SH-SY5Y (cell line): ENCODE measurements around the gene TOP3A.

Experiments used
- GATA2 ChIP-seq: IDR thresholded peaks from 2 replicates; pipeline ENCODE4 v1.6.1; 2011; ENCODE audit warnings: mild to moderate bottlenecking, low read depth, low read length
- GATA3 ChIP-seq: IDR thresholded peaks from 2 replicates; pipeline ENCODE4 v1.6.1; 2011; ENCODE audit warnings: low read depth, mild to moderate bottlenecking, low read length, moderate library complexity

Gene TOP3A

DNA sequence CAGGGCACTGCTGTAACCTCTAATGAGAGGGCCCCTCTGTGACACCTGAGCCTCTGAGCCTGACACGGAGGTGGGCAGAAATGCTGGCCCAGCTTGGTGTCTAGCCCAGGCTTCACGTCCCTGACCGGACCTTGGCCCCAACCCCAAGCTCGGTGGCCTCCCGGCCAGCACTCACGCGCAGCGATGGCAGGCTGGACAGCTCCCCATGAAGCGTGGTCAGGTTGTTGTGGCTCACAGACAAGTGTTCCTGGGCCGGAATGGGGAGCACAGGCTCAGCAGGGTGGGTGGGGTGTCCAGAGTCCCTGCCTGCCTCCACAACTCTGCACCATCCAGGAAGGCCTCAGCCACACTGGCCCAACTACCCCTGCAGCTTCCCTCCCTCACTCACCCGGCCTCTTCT lies 58.4 kb downstream of the TOP3A start:
- no peak for TF ChIP-seq GATA2
- no peak for TF ChIP-seq GATA3

- no peak for TF ChIP-seq GATA2
- TF ChIP-seq GATA3 = no peak
Observed at GRCh38 chr17:18254888-18255649, 59.7 kb downstream of the TOP3A start.

DNA sequence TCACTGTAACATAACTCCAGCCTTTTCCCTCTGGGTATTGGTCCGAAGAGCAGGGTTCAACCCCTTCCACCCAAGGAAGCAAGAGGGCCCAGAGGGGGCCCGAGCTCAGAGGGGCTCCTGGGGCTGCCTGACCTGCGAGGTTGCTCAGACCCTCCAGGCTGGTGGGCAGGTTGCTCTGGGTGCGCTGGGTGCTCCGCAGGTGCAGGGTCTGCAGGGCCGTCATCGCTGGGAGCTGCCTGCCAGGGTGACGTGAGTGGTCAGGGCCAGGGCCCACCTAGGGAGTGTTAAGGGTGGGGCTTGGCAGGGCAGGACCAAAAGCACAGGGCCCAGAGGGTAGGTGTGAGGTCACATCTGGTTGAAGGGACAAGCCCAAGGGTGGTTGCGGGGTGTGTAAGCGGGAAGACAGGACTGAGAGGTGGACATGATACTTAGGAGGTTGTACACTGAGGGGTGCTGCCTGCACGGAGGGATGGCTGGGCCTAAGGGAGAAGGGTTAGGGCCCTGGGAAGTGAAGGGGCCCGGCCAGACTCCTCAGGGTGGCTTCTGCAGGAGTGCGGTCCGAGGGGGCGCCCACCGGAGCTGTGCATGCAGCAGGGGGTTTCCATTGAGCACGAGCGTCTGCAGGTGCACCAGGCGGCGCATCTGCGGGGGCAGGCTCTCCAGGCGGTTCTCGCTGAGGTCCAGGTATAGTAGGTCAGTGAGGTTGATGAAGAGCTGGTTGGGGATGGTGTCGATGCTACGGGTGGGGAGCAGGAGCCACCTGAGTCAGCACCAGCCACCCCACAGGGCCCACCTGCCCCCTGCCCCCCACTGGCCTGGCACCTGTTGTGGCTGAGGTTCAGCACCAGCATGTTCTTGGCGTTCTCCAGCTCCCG lies 60.6 kb downstream of the TOP3A start:
- TF ChIP-seq GATA3 (no peak), GATA2 (no peak)

- TF ChIP-seq GATA3 (no peak), GATA2 (no peak)
Observed at GRCh38 chr17:18253187-18253884, 61.5 kb downstream of the TOP3A start.

DNA sequence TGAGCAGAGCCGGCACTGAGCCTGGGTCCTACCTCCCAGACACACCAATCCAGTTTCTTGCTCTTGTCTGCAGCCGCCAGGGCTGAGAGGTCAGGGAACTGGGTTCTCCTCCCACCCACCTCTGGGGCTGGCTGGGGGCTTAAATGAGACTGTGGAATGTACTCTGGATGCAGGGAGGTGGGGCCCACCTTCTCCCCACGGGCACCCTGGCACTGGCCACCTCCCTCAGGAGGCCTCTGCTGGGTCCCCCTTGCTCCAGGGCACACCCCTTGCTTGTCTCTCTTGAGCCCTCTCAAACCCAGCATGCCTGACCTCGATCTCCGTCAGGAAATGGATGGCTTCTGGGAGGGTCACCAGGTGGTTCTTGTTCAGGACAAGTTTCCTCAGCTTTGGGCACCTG lies 62.6 kb downstream of the TOP3A start:
- TF ChIP-seq GATA2 (no peak), GATA3 (no peak)

DNA sequence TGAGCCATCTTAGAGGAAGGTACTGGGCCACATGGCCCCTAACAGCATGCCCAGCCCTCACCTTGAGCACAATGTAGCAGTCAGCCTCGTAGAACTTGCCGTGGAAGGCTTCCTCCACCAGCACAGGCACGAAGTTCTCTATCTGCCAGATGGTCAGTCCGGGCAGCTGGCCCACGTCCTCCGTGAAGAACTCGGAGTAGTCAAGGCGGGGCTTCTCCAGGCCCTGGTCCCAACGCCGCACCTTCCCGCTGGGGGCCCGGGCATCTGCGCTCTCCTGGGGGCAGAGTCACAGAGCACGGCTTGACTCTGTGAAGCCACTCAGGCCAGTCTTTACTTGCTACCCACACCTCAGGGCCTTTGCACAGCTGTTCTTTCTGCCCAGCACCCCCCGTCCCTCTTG lies 63.6 kb downstream of the TOP3A start:
- TF ChIP-seq GATA3 (no peak), GATA2 (no peak)

DNA sequence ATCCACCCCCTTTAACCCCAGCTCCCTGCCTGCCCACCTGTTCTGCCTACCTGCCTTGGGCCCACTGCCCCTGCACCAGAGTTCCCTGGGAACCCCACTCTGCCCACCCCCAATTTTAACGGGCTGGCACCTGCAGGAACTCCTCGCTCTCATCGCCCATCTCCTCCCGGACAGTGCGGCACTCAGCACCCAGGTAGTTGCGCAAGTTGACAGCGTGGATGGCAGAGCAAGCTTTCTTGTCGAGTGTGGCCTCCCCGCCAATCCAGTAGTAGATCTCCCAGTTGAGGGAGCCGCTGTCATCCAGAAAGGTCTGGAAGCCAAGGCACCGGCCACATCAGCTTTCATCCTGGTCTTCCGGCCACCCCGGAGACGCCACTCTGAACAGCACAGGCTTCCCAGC lies 64.1 kb downstream of the TOP3A start:
- TF ChIP-seq GATA2 (no peak), GATA3 (no peak)

DNA sequence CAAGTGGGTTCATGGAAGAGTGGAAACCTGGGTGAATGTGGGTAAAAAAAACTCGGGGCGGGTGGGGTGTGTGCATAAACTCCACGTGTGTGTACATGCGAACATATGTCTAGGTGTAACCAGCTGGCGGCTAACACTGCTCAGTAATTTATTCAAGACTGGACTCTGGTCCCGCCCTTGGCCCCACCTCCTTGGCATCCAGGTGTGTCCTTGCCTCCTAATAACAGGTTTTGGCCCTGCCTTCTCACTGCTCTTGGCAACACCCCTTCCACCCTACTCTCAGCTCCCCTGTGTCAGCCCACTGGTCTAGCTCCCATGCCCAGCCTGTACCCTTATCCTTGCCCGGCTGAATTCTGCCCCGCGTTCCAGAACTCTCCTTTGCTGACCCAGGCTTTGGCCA lies 64.5 kb downstream of the TOP3A start:
- TF ChIP-seq GATA2 (no peak), GATA3 (no peak)

GRCh38 chr17:18248811-18249210 lies 66.0 kb downstream of the TOP3A start:
- no peak for TF ChIP-seq GATA3
- TF ChIP-seq GATA2 = no peak

DNA sequence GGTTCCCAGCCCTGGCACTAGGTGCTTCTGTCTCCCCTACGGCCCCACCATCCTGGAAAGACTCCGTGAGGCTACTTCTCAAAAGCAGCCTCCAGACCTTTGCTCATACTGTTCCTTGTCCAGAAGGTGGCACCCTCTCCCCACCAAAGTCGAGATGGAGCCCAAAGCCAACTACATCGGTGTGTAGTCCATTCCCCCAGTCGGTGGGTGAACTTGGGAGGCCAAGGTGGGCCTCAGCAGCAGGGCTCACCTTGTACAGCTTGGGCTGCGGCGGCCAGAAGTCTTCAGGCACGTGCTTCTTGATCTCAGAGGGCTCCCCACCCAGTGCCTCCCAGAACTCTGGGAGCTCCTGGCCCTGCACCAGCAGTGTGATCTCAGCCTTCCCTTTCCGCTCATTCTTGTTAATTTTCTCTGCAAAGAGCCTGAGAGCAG lies 66.5 kb downstream of the TOP3A start:
- no peak for TF ChIP-seq GATA3
- no peak for TF ChIP-seq GATA2

GRCh38 chr17:18247613-18248001 lies 67.2 kb downstream of the TOP3A start:
- TF ChIP-seq GATA3 = no peak
- no peak for TF ChIP-seq GATA2

DNA sequence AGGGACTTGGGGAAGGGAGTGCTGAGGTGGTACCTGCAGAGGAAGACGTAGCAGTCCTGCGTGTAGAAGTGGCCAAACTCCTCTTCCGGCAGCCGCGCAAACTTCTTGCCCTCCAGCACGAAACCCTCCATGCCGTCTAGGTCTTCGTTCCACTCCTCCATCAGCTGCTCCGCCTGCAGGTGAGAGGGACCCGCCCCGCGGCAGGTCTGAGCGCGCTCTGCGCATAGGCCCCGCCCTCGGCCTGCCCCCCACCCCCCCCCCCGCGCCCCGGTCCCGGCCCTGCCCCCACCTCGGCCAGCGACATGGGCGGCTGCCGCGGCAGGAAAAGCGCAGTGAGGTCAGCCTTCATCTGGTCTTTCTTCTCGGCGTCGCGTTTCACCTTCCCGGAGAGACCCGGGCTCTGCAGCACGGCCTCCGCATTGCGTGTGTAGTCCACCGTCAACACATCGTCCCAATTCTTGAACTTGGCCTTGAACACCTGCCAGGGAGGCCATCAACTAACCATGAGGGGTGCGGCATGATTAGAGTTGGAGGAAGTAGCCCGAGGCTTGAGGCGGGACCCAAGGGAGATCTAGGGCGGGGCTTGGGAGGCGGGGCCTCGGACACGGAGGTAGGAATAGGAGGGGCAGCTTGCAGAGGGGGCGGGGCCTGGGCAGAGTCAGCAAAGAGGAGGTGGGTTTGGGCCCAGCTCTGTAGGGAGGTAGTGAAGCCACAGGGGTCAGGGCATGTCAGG lies 67.7 kb downstream of the TOP3A start:
- TF ChIP-seq GATA3 (no peak), GATA2 (no peak)

GRCh38 chr17:18246109-18246725 lies 68.6 kb downstream of the TOP3A start:
- TF ChIP-seq GATA2 = no peak
- no peak for TF ChIP-seq GATA3

DNA sequence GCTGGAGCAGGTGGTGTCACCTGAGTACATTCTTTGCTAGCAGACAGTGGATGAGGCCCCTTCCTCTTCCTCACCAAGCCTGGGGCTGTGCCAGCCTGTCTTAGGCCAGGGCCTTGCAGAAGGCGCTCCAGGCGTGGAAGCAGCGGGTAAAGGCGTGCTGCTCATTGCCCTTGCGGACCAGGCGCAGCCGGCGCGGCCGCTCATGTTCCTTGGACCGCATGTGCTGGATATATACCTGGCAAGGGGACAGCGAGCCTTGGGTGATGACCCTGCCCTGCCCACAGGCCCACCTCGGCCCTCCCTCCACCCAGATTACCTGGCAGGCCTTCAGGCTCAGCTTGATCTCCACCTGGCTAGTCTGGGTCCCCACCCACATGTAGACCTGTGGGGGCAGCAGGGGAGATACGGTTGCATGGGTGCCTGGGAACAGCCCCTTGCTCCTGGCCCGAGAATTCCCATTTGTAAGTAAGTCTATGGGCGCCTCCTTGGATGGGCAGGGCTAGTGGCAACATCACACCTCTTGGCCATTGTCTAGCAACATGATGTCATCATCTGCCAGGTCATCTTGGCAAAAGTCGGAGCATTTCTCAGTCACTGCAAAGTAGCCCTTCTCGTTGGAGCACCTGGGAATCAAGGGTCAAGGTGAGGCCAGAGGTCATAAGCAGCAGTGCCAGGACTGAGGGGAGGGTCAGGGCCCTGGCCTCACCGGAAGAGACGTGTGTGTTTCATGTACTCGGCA lies 69.6 kb downstream of the TOP3A start:
- no peak for TF ChIP-seq GATA2
- TF ChIP-seq GATA3 = no peak
